ENCODE data around the gene FCHSD2. TPM values are rescaled to one million over a fixed set of nuclear protein-coding genes. Genes with fewer than 3 reads are reported as not detected.

The FCHSD2 gene
- total and polyA plus RNA-seq, 9 of the 15 experiments (the other 6 are each of a cell fraction or from before 2014, with no cell fraction given) = 1.8 to 14.7 (median 6.4) TPM

DNA sequence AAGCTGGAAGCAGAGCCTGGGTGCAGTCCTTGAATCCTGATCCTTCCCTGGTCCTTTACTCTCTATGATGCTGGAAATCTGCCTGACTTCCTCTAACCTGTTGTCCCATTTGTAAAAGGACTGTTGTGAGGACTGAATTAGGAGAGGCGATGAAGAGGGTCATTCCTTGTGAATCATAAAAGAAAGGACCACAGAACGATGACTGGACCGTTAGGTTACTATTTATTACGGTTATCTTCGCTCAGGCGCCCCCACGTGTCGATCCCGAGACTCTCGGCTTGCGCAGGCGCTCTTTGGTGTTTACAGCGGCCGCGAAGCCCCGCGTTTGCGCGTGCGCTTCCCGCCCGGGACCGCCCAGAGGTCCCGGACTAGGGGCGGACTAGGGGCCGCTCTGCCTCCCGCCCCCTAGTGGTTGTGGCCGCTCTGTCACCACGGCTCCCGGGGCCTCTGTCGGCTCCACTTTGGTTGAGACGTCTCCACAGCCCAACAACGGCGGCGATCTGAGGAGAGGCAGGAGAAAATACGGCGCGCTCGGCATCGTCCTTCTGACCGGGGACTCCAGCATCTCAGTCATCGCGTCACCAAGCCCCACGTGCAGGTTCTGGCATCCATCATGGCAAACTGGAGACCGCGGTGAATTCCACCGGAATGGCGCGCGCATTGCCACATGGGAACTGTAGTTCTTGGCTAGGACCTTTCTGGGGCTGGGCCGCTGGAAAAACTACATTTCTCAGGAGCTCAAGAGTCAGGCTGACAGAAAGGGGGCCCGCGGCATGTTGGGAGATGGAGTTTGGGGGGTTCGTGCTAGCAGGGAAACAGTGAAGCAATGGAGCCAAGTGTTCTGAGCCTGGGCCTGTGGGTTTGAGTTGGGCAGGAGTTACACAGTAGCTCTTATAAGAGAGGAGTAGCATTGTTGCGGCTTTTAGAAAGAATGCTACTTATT lies 348.4 kb downstream of the FCHSD2 start, which contains the start of gene STARD10 (continued):
- TF ChIP-seq, protein P1, sequence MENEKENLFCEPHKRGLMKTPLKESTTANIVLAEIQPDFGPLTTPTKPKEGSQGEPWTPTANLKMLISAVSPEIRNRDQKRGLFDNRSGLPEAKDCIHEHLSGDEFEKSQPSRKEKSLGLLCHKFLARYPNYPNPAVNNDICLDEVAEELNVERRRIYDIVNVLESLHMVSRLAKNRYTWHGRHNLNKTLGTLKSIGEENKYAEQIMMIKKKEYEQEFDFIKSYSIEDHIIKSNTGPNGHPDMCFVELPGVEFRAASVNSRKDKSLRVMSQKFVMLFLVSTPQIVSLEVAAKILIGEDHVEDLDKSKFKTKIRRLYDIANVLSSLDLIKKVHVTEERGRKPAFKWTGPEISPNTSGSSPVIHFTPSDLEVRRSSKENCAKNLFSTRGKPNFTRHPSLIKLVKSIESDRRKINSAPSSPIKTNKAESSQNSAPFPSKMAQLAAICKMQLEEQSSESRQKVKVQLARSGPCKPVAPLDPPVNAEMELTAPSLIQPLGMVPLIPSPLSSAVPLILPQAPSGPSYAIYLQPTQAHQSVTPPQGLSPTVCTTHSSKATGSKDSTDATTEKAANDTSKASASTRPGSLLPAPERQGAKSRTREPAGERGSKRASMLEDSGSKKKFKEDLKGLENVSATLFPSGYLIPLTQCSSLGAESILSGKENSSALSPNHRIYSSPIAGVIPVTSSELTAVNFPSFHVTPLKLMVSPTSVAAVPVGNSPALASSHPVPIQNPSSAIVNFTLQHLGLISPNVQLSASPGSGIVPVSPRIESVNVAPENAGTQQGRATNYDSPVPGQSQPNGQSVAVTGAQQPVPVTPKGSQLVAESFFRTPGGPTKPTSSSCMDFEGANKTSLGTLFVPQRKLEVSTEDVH (IDR thresholded peaks at IDR 0.05; ENCODE audit: low read depth, partially characterized antibody) = no peak
- no peak; the same call in 1 of the 2 replicates for TF ChIP-seq GTF2E2 (tag; IDR thresholded peaks at IDR 0.05)
- TF ChIP-seq PHF8 (IDR thresholded peaks at IDR 0.05; ENCODE audit: borderline replicate concordance, low read length) = peak; percentile 66; the same call in 1 of the 2 replicates
- peak; percentile 79 for TF ChIP-seq FOSL1 (tag; conservative IDR thresholded peaks at IDR 0.05)
- no peak for TF ChIP-seq ZNF668 (CRISPR knock-in tag; IDR thresholded peaks at IDR 0.05)
- TF ChIP-seq HMG20A (CRISPR knock-in tag; conservative IDR thresholded peaks at IDR 0.05) = no peak
- TF ChIP-seq ZZZ3 (IDR thresholded peaks at IDR 0.05) = 0 out of 2 replicates have a peak, but pooled peaks have one; percentile 30
- TF ChIP-seq KAT7 (CRISPR knock-in tag; IDR thresholded peaks at IDR 0.05; ENCODE audit: borderline replicate concordance) = no peak; the same call in 1 of the 2 replicates
- peak; percentile 67 for TF ChIP-seq SUPT5H (IDR thresholded peaks at IDR 0.05)
- no peak for TF ChIP-seq HDAC3 (IDR thresholded peaks at IDR 0.05; ENCODE audit: borderline replicate concordance, partially characterized antibody)
- TF ChIP-seq CREM (IDR thresholded peaks at IDR 0.05; ENCODE audit: low read depth) = peak; percentile 82
- no peak for TF ChIP-seq MECOM (CRISPR knock-in tag; IDR thresholded peaks at IDR 0.05)
- TF ChIP-seq SMAD2 (IDR thresholded peaks at IDR 0.05; ENCODE audit: low read depth, low read length) = no peak
- peak; percentile 33; the same call in 1 of the 2 replicates for TF ChIP-seq RAD51 (IDR thresholded peaks at IDR 0.05; ENCODE audit: borderline replicate concordance, low read depth)
- no peak for TF ChIP-seq PCBP1 (IDR thresholded peaks at IDR 0.05; ENCODE audit: low read depth, low read length, poor library complexity, severe bottlenecking)
- peak; percentile 83 for TF ChIP-seq TOE1 (IDR thresholded peaks at IDR 0.05; ENCODE audit: borderline replicate concordance)
- TF ChIP-seq TOE1 (CRISPR knock-in tag; IDR thresholded peaks at IDR 0.05; ENCODE audit: borderline replicate concordance, low read depth) = no peak
- peak; percentile 84; the same call in 1 of the 2 replicates for TF ChIP-seq ZHX1 (conservative IDR thresholded peaks at IDR 0.05; ENCODE audit: low read length)
- no peak for TF ChIP-seq ZNF717 (CRISPR knock-in tag; IDR thresholded peaks at IDR 0.05)
- TF ChIP-seq ZNF253 (CRISPR knock-in tag; conservative IDR thresholded peaks at IDR 0.05) = no peak
- TF ChIP-seq BACH1 (tag; IDR thresholded peaks at IDR 0.05) = 0 out of 2 replicates have a peak, but pooled peaks have one; percentile 57
- TF ChIP-seq GABPB1 (CRISPR knock-in tag; IDR thresholded peaks at IDR 0.05) = peak; percentile 85

All from K562 (cell line).